Stomach (tissue), 4 donors: ENCODE measurements around the gene FOXJ2.

Source experiments
- CTCF ChIP-seq, 7 experiments: fragments of 450-650 bp in 4 of 7; fragments of 200-600 bp in 3 of 7; sonication (generic) in 3 of 7; IDR thresholded peaks; one replicate each; pipeline ENCODE4 v1.5.1; 2016 to 2019; ENCODE audit warnings: antibody characterized with exemption in 7 of 7, control low read depth in 2 of 7, mild to moderate bottlenecking in 1 of 7
- POLR2AphosphoS5 ChIP-seq, 3 donors: sonication (generic); formaldehyde crosslinking; IDR thresholded peaks; one replicate each; pipeline ENCODE4 v1.6.1; 2016; ENCODE audit warnings: antibody characterized with exemption in 3 of 3

DNA sequence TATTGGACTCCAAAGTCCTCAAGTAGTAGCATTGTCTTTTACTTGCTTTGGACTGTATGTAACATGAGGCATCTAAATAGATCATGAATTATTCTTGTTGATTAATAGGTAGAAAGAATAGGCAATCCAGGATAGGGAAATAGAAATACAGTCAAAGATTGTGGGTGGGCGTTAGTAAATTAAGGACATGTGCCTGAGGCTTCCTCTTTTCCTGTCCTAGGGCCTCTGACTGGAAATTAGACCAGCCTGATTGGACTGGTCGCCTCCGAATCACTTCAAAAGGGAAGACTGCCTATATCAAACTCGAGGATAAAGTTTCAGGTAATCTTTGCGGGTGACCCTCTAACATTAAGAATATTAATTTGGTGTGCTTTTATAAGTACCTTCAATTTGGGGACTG is 57.2 kb downstream of the FOXJ2 start:
- TF ChIP-seq CTCF (IDR thresholded peaks at IDR 0.05) (no peak), POLR2AphosphoS5 (IDR thresholded peaks at IDR 0.05) (no peak)
